Stimulated activated CD4-positive, alpha-beta T cell treated with anti-CD3 and anti-CD28 coated beads, Interleukin-12 subunit alpha, Interleukin-12 subunit beta, amount 100 ng/mL, for 24 hours (primary cell): ENCODE results near the gene NBPF14.
"Not testable (repeated sequence)": the region's sequence is repeated elsewhere in the genome, so short reads cannot be mapped to it uniquely, and the experiment has no call there.

Experiments used
- DNase-seq, 2 experiments: peaks; one replicate each; pipeline ENCODE4 v3.0.0-alpha.2; 2020; ENCODE audit warnings: low read depth in 2 of 2

Gene NBPF14

GRCh38 chr1:148595911-148596310 is at the start of gene NBPF14:
NBPF14 (minus strand) TSS chr1:148596011; CDS start chr1:148595717, 294 bp downstream.
- not testable (repeated sequence) for DNase-seq

DNA sequence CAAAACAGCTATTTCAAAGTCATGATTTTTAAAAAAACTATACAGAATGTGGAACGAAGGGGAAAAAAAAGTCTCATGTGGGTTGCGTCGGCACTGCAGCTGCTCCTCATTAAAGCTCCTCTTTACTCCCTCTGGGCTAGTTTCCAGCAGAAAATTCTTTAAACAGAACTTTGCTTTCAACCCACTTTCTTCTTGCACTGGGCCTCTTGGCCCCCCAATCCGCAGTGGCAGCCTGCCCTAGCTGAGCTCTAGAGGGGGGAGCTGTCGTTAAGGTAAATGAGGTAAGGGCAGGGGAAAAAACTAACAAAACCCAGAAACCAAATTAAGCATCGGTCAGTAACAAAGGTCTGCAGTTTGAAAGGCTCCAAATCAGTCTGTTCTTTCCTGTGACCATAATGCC is 29.6 kb upstream of the NBPF14 start:
- not testable (repeated sequence) for DNase-seq

- DNase-seq, result not testable (repeated sequence)
Measured at GRCh38 chr1:148618216-148618615, 22.4 kb upstream of the NBPF14 start.

GRCh38 chr1:148605266-148605665 is 9.5 kb upstream of the NBPF14 start:
- not testable (repeated sequence) for DNase-seq

- DNase-seq, result not testable (repeated sequence)
Measured at GRCh38 chr1:148595360-148595759, 451 bp downstream of the NBPF14 start.

DNA sequence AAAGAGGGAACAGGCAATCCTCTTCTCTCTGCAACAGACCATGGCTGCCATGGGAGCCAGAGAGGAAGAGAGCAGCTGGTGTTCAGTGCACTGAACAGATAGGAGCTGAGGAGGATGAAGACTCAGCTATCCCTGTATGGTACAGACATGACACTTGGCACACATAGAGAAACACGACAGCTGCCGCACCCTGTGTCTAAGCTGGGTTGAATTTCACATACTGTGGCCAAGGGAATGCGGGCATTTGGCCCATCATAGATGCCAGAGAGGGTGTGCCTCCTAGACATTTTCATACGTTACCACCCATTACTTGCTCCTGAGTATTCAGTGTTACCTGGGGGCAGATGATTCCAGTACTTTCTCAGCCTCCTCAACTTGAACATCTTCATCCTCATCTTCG is 4.7 kb downstream of the NBPF14 start:
- DNase-seq, result not testable (repeated sequence)

DNA sequence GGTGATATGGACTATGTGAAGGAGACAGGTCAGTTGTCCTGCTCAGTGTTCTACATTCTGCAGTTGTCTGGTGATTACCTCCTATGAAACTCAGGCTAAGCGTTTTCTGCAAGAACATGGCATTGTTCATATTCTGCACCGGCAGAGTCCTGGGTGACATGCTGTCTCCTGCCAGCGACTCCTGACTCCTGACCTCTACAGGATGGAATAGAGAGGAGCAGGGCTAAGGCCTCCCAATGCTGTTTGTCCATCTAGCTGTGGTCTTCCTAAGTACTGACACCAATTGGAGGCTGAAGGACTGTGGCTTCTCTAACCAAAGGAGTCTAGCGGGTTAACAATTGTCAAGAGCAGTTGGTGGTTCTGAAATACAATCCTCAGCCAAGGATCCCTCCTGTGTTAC is 63.7 kb downstream of the NBPF14 start:
- DNase-seq, result not testable (repeated sequence)

GRCh38 chr1:148529101-148529567 is 66.7 kb downstream of the NBPF14 start:
- DNase-seq, result peak; percentile 44 to 71

GRCh38 chr1:148528591-148528990 is 67.2 kb downstream of the NBPF14 start:
- not testable (repeated sequence) for DNase-seq

GRCh38 chr1:148526587-148526986 is 69.2 kb downstream of the NBPF14 start:
- DNase-seq, result not testable (repeated sequence)

- DNase-seq, result not testable (repeated sequence)
Measured at GRCh38 chr1:148523205-148524144, 72.3 kb downstream of the NBPF14 start.

DNA sequence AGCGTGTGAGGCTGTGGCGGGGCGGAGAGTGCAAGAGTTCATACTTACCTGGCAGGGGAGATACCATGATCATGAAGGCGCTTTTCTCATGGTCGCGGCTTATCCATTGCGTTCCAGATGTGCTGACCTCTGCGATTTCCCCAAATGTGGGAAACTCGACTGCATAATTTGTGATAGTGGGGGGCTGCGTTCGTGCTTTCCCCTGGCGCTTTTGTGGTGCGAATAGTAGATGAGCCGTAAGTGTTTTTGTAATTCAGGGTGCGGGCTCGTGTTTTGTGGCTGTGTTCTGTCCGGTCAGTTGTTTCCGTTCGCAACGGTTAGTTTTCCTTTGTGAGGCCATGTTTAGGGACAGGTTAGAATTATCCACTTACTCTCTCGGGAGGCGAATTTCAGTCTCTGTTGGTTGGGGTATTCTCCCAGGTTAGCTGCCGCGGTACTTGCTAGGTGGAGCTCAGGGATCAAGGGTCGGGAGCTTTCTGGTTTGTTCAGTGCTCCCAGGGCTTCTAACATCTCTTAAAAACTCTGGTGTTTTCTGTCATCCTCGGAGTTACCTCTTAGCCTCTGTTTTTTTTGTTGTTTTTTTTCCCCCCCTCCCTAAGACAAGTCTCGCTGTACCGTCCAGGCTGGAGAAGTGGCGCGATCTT is 73.1 kb downstream of the NBPF14 start:
- DNase-seq, result peak; percentile 85 to 89

- peak; percentile 67 to 68 for DNase-seq
Measured at GRCh38 chr1:148522072-148522471, 73.7 kb downstream of the NBPF14 start.

- DNase-seq, result not testable (repeated sequence)
Measured at GRCh38 chr1:148514310-148514709, 81.5 kb downstream of the NBPF14 start.

- not testable (repeated sequence) for DNase-seq
Measured at GRCh38 chr1:148512571-148513184, 83.1 kb downstream of the NBPF14 start.

- not testable (repeated sequence) for DNase-seq
Measured at GRCh38 chr1:148493933-148494332, 101.9 kb downstream of the NBPF14 start.

GRCh38 chr1:148483029-148483428 is 112.8 kb downstream of the NBPF14 start, which contains the start of gene PPIAL4G:
PPIAL4G (minus strand) TSS chr1:148483302; CDS start chr1:148483252, 50 bp downstream.
- not testable (repeated sequence) for DNase-seq
